Measurements from ENCODE around the gene PAXX.

The PAXX gene

GRCh38 chr9:137008312-137008711 lies 16.1 kb downstream of the PAXX start:
- in situ Hi-C loops (cut with HindIII; ENCODE audit: low sequenced_read_pairs), result no loop called here

DNA sequence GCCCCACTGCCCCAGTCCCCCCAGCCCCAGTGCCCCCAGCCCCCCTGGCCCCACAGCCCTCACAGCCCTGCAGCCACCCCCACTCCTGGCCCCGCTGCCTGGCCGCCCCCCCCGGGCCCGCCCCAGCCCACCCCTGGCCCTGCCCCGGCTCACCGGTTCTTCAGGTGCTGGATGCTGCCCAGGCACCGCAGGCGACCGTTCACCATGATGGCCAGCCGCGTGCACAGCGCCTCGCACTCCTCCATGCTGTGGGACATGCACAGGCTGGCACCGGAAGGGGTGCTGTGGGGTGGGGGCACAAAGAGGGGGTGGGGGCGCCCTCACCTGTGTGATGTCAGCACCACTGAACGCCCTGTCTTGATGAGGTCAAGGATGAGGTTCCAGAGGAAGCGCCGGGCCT lies 17.0 kb downstream of the PAXX start:
- DNase-seq (ENCODE audit: low read depth, low spot score), result no peak
- no peak overlapping the region for H3K4me3 ChIP-seq (ENCODE audit: low read depth, low read length)
- in situ Hi-C loops (cut with HindIII; ENCODE audit: low sequenced_read_pairs), result no loop called here
- TF ChIP-seq CTCF (IDR thresholded peaks at IDR 0.05; ENCODE audit: low read depth, low read length), result no peak

More at GRCh38 chr9:137008312-137008711, 16.1 kb downstream of the PAXX start:
- DNase-seq (ENCODE audit: low read depth, low spot score), result no peak
- no peak overlapping the region for H3K4me3 ChIP-seq (ENCODE audit: low read depth, low read length)
- TF ChIP-seq CTCF (IDR thresholded peaks at IDR 0.05; ENCODE audit: low read depth, low read length), result no peak

- no peak overlapping the region for H3K4me3 ChIP-seq (ENCODE audit: low read depth, low read length)
- in situ Hi-C loops (cut with HindIII; ENCODE audit: low sequenced_read_pairs), result no loop called here
- no peak for TF ChIP-seq CTCF (IDR thresholded peaks at IDR 0.05; ENCODE audit: low read depth, low read length)
- DNase-seq (ENCODE audit: low read depth, low spot score), result no peak
Measured at GRCh38 chr9:137009938-137010732, 17.9 kb downstream of the PAXX start.

DNA sequence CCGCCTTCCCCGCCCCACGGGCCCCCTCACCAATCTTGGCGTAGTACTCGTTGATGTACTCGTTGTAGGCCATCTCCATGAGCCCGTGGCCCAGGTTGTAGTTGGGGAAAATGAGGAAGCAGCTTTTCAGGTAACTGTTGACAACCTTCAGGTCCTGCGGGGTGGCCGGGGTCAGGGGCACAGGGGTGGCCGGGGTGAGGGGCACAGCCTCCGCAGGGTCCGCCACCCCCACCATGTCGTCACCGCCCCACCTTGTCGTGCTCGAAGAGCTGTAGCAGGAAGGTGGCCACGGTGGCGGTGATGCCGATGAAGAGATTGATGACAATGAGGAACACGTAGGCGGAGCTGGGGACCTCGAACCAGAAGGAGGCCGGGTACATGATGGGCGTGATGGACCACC lies 18.9 kb downstream of the PAXX start:
- in situ Hi-C loops (cut with HindIII; ENCODE audit: low sequenced_read_pairs), result no loop called here
- TF ChIP-seq CTCF (IDR thresholded peaks at IDR 0.05; ENCODE audit: low read depth, low read length), result no peak

GRCh38 chr9:137011907-137012675 lies 19.9 kb downstream of the PAXX start:
- in situ Hi-C loops (cut with HindIII; ENCODE audit: low sequenced_read_pairs), result no loop called here
- TF ChIP-seq CTCF (IDR thresholded peaks at IDR 0.05; ENCODE audit: low read depth, low read length), result no peak
- no peak overlapping the region for H3K4me3 ChIP-seq (ENCODE audit: low read depth, low read length)
- no peak for DNase-seq (ENCODE audit: low read depth, low spot score)

More for the DNA sequence above, 18.9 kb downstream of the PAXX start:
- no peak for DNase-seq (ENCODE audit: low read depth, low spot score)
- no peak overlapping the region for H3K4me3 ChIP-seq (ENCODE audit: low read depth, low read length)

DNA sequence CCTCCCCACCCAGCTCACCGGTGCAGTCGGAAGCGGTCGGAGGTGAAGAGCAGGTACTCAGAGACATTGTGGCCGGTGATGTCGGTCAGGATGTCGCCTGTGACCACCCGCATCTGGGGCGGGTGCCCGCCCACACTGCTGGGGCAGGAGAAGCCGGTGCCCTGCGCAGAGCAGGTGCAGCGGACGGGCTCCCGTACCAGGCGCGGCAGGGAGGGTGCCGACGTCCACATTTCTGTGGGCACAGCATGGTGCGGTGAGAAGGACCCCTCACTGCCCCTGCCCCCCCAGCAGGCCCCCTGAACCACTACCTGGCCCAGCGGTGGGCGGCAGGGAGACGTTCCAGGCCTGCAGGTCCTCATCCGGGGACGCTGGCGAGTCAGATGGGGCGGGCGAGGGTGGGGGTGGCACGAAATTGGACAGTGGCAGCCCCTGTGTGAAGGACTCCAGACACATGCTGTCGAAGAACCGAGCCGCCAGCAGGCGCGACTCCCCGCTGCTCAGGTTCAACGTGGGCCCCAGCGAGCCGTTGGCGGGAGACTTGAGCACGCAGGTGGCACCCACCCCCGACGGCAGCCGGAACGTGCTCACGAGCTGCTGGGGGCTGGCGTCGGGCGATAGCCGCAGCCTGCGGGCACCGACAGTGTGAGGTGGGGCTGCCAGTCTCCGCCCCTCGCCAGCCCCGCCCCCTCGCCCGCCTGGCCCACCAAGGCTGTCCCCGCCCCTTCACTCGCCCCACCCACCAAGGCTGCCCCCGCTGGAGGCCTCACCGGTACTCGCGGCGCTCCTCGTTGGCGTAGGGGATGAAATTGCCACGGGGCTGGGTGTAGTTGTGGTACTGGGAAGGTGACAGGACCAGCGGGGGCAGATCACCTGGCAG lies 20.7 kb downstream of the PAXX start:
- in situ Hi-C loops (cut with HindIII; ENCODE audit: low sequenced_read_pairs), result no loop called here
- DNase-seq (ENCODE audit: low read depth, low spot score), result no peak
- H3K4me3 ChIP-seq (ENCODE audit: low read depth, low read length), result no peak overlapping the region
- TF ChIP-seq CTCF (IDR thresholded peaks at IDR 0.05; ENCODE audit: low read depth, low read length), result no peak

Measured in astrocyte of the spinal cord (primary cell).